Gastroesophageal sphincter (tissue), 3 donors: ENCODE data around the gene RABIF.

ENCODE experiments used
- CTCF ChIP-seq, 4 experiments: fragments of 200-600 bp in 2 of 4; fragments of 450-650 bp in 2 of 4; sonication (generic) in 1 of 4; IDR thresholded peaks; one replicate each; pipeline ENCODE4 v1.5.1; 2017 to 2019; ENCODE audit warnings: antibody characterized with exemption in 4 of 4, mild to moderate bottlenecking in 2 of 4, moderate library complexity in 2 of 4
- EP300 ChIP-seq: sonication (generic); formaldehyde crosslinking; IDR thresholded peaks from one replicate; pipeline ENCODE4 v1.6.1; 2017; ENCODE audit warnings: antibody characterized with exemption, mild to moderate bottlenecking
- POLR2A ChIP-seq, 2 donors: fragments of 450-650 bp; IDR thresholded peaks; one replicate each; pipeline ENCODE4 v1.6.1; 2017; ENCODE audit warnings: antibody characterized with exemption in 2 of 2, mild to moderate bottlenecking in 2 of 2, moderate library complexity in 1 of 2
- POLR2AphosphoS5 ChIP-seq: sonication (generic); formaldehyde crosslinking; IDR thresholded peaks from one replicate; pipeline ENCODE4 v1.6.1; 2017; ENCODE audit warnings: antibody characterized with exemption

DNA sequence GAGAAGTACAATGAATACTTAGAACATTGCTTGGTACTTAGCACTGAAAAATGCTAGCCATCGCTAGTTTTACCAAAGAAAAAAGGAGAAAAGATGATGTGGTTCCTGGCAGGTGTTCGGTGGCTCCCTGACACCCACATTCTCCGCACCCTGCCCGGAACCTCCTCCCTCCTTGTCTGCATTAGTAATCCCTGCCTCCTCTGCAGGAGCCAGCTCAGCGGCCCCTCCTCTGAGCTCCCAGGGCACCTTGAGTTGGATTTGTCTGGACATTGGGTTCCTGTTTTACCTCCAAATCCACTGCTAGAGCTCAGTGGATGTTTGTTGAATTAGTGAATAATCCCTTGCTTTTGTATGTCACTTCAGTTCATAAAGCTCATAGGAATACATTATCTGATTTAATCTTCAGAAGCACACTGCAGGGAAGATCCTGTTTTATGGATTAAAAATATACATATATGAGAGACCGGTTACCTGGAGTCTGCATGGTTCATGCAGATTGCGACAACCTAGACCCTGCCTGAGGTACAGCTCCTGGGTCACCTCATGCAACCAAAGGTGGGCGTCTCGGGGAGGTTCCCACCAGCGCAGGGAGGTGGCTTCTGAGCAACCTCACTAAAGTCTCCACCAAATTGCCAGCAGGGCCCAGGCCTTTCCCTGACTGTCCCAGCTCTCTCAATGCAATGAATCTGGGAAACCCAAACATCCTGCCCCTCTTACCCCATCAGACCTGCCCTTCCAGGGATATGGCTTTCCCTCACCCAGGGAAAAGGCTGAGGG, 54.0 kb downstream of the RABIF start:
- TF ChIP-seq POLR2AphosphoS5 (no peak), CTCF (IDR thresholded peaks at IDR 0.05) (no peak), EP300 (no peak), POLR2A (IDR thresholded peaks at IDR 0.05) (no peak)
